ENCODE data around the gene VLDLR. TPM values are rescaled to one million over a fixed set of nuclear protein-coding genes. Genes with fewer than 3 reads are reported as not detected.

The VLDLR gene
- 43.6 and 49.1 TPM in 2 replicates for total RNA-seq (2021; fragmentation: NEBNext Ultra II Directional; extraction: Animal tissue kit (Norgen Biotek cat#: 25700))
- 19.1 and 24.2 TPM in 2 replicates for polyA plus RNA-seq (2011; rRNA removed)
- polyA plus RNA-seq (2011; cell fraction: cytosol; rRNA removed), result 26.7 TPM
- 36.8 TPM for polyA plus RNA-seq (2011; cell fraction: nucleus; rRNA removed)
- 25.5 to 30.7 TPM (median 27.7 TPM) in 4 replicates for polyA plus RNA-seq (2012, experiment 1 of 2)
- polyA plus RNA-seq (2012, experiment 2 of 2), result 2.3 TPM
- 33.5 TPM for polyA plus RNA-seq (2013, experiment 1 of 2)
- 35.4 TPM for polyA plus RNA-seq (2013, experiment 2 of 2)
- polyA minus RNA-seq (2011; rRNA and poly(A)+ RNA removed), result 80.2 and 84.8 TPM in 2 replicates
- polyA minus RNA-seq (2011; cell fraction: cytosol; rRNA and poly(A)+ RNA removed), result 32.7 TPM
- polyA minus RNA-seq (2011; cell fraction: nucleus; rRNA and poly(A)+ RNA removed), result 52.0 TPM
- long read RNA-seq, experiment 1, partial matches to known transcripts, result 27 of 46 reads
- long read RNA-seq, experiment 1, other reads (novel, unspliced or antisense), result 15 of 46 reads
- long read RNA-seq, experiment 2, partial matches to known transcripts, result 5 of 6 reads
- long read RNA-seq, experiment 2, other reads (novel, unspliced or antisense), result 1 of 6 reads

DNA sequence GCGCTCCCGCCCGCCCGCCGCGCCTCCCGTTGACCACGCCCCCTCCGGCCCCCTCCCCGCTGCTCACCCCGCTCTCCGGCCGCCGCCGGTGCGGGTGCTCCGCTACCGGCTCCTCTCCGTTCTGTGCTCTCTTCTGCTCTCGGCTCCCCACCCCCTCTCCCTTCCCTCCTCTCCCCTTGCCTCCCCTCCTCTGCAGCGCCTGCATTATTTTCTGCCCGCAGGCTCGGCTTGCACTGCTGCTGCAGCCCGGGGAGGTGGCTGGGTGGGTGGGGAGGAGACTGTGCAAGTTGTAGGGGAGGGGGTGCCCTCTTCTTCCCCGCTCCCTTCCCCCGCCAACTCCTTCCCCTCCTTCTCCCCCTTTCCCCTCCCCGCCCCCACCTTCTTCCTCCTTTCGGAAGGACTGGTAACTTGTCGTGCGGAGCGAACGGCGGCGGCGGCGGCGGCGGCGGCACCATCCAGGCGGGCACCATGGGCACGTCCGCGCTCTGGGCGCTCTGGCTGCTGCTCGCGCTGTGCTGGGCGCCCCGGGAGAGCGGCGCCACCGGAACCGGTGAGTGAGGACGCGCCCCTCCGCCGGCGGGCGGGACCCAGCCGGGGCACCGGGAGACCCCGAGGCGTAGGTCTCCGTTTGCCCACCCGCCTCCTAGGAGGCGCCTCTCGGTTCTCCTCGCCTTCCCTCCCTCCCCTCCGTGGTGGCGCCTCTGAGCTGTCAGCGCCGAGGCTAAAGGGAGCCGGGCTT lies at the start of gene VLDLR:
Gene VLDLR (plus strand): TSS at position 66 of the 739 bp plus-strand sequence. CDS start 403 bp downstream, at position 469.
- POLR2A ChIA-PET (ENCODE audit: partially characterized antibody), result interaction anchor here (1.1 to 3.2 kb wide), 9 partner anchors 8 to 380 kb away, joined by 3 to 16 read pairs (median 3); no protein-coding TSS in a partner anchor
- Histone ChIP-seq H2BK12ac (ENCODE audit: low read depth, low read length) (peak within 1 kb of the TSS; percentile 82), H3K9me3 (ENCODE audit: insufficient read depth in 2 of 2, low read depth in 1 of 2, low read length in 1 of 2) (no peaks in the 10 kb centered on the region), H3K36me3 (ENCODE audit: control insufficient read depth in 2 of 4, insufficient read depth in 4 of 4, low read length in 3 of 4) (no peaks in the 10 kb centered on the region), H4K91ac (replicated peaks; ENCODE audit: insufficient read length, low read length) (peak within 1 kb of the TSS; percentile 63), H3K27ac (ENCODE audit: low read depth, low read length) (peak within 1 kb of the TSS; percentile 30; the same call in 1 of the 2 replicates), H2AK5ac (ENCODE audit: low read depth, low read length) (no peak within 1 kb of the TSS; the same call in 1 of the 2 replicates), H2BK120ac (replicated peaks; ENCODE audit: low read depth, low read length) (peak within 1 kb of the TSS; percentile 58), H4K8ac (ENCODE audit: extremely low read depth, insufficient read depth, low read length) (peak within 1 kb of the TSS; percentile 93; the same call in 1 of the 2 replicates), H3K56ac (replicated peaks; ENCODE audit: insufficient read length, low read depth, low read length) (peak within 1 kb of the TSS; percentile 77), H2AFZ (ENCODE audit: low read length) (peak within 1 kb of the TSS; percentile 2; the same call in 1 of the 2 replicates), H3K18ac (ENCODE audit: extremely low read depth, low read length) (peak within 1 kb of the TSS; percentile 86), H3K9ac (replicated peaks in 1 of 4; ENCODE audit: extremely low read depth in 1 of 4, low read depth in 3 of 4, low read length in 3 of 4) (peak within 1 kb of the TSS; percentile 60 to 88 (median 78)), H3K4me1 (replicated peaks in 1 of 4; ENCODE audit: control insufficient read depth in 3 of 4, insufficient read depth in 4 of 4, low read length in 3 of 4) (peaks cover 3 to 19% (median 16%) of the 10 kb centered on the region in 4 experiments), H3K14ac (ENCODE audit: insufficient read length) (no peak within 1 kb of the TSS), H3K4ac (replicated peaks; ENCODE audit: insufficient read length, low read depth, low read length) (peak within 1 kb of the TSS; percentile 13), H3K4me3 (ENCODE audit: extremely low read depth in 1 of 4, insufficient read depth in 2 of 4, low read depth in 3 of 4, low read length in 4 of 4) (peak within 1 kb of the TSS; percentile 68 to 79 (median 74)), H3K79me1 (ENCODE audit: low read depth, low read length) (peaks cover 6% of the 10 kb centered on the region; the same call in 1 of the 2 replicates), H3K4me2 (ENCODE audit: insufficient read depth in 1 of 2, low read depth in 2 of 2, low read length in 2 of 2) (peak within 1 kb of the TSS; percentile 91 to 94), H3K23me2 (ENCODE audit: low read depth, low read length) (peaks cover 15% of the 10 kb centered on the region; the same call in 1 of the 2 replicates), H2BK15ac (ENCODE audit: low read length) (0 out of 2 replicates have a peak within 1 kb of the TSS, but pooled peaks have one; percentile 5), H2BK20ac (ENCODE audit: low read length) (no peak within 1 kb of the TSS), H4K20me1 (replicated peaks in 1 of 2; ENCODE audit: control insufficient read depth in 1 of 2, insufficient read depth in 2 of 2, low read length in 2 of 2) (peaks cover 12 to 14% of the 10 kb centered on the region in 2 experiments), H3K27me3 (replicated peaks in 1 of 4; ENCODE audit: control insufficient read depth in 3 of 4, extremely low read depth in 1 of 4, insufficient read depth in 3 of 4, low read length in 3 of 4) (peaks cover 0 to 7% (median 3%) of the 10 kb centered on the region in 4 experiments; a peak in 3 of 7 replicates), H2BK5ac (ENCODE audit: low read depth, low read length) (peak within 1 kb of the TSS; percentile 86), H3K23ac (ENCODE audit: insufficient read length) (no peak within 1 kb of the TSS), H4K5ac (ENCODE audit: insufficient read length, low read depth, low read length) (peak within 1 kb of the TSS; percentile 57), H3K79me2 (ENCODE audit: control insufficient read depth in 1 of 2, insufficient read depth in 2 of 2, low read length in 2 of 2) (peaks cover 12 to 72% of the 10 kb centered on the region in 2 experiments)
- WGBS, 2 experiments (ENCODE audit: extremely low coverage in 1 of 2, insufficient coverage in 1 of 2, insufficient read length in 1 of 2, insufficient replicate concordance in 2 of 2, low coverage in 1 of 2, low lambda C conversion rate in 2 of 2, missing lambda C conversion rate in 1 of 2), result 1% methylated on average over 19 of the region's 72 CpGs; no CpG with 5 or more reads in 1 of the 2 experiments
- FAIRE-seq (no peak), DNase-seq (ENCODE audit: low read depth in 1 of 2, low spot score in 2 of 2) (peak in 1 of 2 experiments; percentile 81)
- CTCF ChIA-PET (ENCODE audit: partially characterized antibody), result no interaction called here
- TF ChIP-seq SP1 (IDR thresholded peaks at IDR 0.05; ENCODE audit: low read depth, low read length) (no peak), POU5F1 (IDR thresholded peaks at IDR 0.05; ENCODE audit: low read depth, low read length) (no peak), JUND (IDR thresholded peaks at IDR 0.05; ENCODE audit: low read length) (no peak), SIN3A (conservative IDR thresholded peaks at IDR 0.05 in 1 of 2, IDR thresholded peaks at IDR 0.05 in 1 of 2; ENCODE audit: low read depth in 1 of 2, low read length in 2 of 2) (peak; percentile 15 to 28; a peak in 1 of 4 replicates), TAF1 (IDR thresholded peaks at IDR 0.05; ENCODE audit: low read depth, low read length) (no peak), CHD2 (IDR thresholded peaks at IDR 0.05; ENCODE audit: low read length) (no peak), ATF3 (IDR thresholded peaks at IDR 0.05; ENCODE audit: insufficient read depth, low read depth, low read length) (no peak), BRCA1 (IDR thresholded peaks at IDR 0.05; ENCODE audit: low read depth, low read length) (no peak)
